Germinal center (tissue), 1 donor: Measurements from ENCODE around the gene BTG4.
A peak's percentile ranks its signal among the peaks of the same experiment; 100 is the strongest.

ENCODE experiments used
- DNase-seq: peaks from one replicate; pipeline ENCODE4 v3.0.0; 2012; ENCODE audit warnings: mixed read lengths, low spot score

BTG4 gene

DNA sequence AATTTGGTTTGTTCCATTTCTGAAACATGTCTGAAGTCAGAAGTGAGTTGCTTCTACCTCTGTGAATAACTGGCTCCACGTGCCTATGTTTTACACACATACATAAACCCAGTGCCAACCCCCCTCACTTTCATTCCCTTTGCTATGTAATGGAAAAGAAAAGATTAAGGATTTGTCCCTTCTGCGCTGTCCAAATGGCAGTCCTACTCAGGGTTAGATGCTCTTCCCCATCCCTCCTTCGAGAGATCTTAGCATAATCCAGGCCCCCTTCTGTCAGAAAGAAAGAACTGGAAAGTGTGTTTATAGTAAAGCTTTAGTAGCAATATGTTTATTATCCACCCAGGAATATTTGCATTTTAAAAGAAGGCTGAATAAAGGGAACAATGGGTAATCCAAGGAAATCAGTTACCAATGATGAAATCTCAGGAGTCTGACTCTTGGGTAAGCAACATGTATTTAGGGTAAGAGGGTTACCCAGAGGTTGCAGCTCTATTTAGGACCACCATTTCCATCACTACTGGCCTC, 25.2 kb upstream of the BTG4 start:
- no peak for DNase-seq

DNA sequence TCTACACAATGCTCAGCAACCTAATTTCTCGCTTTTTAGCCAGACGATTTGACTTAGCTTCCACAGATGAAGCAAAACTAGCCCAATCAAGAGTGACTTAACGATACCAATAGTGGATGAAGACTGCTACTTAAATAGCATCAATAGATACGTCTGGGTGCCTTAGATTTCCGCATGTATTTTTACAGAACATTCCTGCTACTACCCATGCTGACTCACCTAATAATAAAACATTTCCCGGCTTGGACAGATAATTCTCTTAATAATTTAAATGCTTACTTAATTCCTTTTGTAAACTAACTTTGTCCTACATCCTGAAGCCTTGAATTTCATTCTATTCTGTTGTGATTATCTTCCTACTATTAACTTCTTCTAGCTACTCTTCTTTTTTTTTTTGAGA, 23.1 kb upstream of the BTG4 start:
- no peak for DNase-seq

DNA sequence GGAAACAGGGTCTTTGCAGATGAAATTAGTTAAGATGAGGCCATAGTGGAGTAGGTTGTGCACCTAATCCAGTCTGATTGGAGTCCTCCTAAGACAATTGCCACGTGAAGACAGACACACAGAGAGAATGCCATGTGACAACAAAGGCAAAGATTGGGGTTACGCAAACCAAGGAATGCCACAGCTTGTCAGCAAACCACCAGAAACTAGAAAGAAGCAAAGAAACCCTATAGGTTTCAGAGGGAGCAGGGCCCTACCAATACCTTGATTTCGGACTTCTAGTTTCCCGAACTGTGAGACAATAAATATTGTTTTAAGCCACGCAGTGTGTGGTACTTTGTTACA, 20.2 kb upstream of the BTG4 start:
- no peak for DNase-seq

DNA sequence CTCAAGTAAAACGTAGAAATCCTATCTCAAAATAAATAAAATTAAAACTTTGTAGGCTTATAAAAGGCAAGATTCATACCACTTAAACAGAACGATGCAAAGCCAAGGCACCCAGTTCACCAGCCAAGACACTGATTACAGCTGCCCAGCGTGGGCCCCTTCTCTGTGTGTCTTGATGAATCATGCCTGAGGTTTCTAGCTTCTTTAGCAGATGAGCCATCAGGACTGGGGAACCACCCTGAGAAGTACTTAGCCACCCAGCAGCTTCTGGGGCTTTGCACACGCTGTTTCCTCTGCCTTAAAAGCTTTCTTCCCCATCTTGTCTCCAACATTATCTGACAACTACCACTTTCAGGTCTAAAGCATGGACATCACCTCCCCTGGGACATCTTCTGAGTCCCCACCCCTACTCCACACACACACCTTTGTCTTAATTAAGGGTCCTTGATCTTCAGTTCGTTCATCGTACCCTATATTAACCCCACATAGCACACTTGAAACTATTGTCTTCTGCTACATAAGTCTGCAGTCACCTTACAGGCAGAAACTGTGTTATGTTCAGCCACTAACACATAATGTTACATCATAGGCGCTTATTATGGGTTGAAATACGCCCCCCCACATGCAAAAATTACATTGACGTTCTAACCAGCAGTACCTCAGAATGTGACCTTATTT, 19.6 kb upstream of the BTG4 start:
- no peak for DNase-seq

DNA sequence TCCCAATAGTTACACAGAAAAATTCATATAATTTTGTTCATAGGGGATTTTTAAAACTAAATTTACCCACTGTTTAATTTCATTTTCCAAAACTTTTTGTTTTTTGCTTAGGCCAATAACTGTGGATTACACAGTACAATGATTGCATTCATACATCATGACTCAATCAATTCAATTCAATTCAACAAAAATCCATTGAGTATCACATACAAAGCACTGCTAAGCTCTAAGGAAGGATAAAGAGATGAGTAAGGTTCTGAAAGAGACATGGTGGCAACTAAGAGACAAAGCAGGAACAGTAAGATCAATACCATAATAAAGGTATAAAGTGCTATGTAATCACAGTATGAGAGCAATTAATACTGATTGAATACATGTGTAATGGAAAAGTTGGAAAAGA, 18.9 kb upstream of the BTG4 start:
- no peak for DNase-seq

DNA sequence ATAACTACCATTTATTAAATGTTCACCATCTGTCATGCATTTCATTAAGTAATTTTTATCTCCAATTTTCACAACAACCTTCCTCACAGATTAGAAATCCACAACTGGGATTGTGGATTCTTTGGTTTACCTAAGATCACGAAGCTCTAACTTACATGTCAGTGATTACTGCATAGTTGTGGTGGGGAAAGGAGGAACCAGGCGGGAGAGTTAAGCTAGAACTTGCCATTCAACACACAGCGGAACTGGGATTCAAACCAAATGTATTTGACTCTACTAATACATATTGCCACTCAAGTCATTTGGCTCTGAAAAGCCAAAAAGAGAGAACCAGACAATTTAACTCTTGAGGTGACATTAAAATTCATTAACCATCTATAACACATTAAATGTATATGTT, 17.9 kb upstream of the BTG4 start:
- no peak for DNase-seq

DNA sequence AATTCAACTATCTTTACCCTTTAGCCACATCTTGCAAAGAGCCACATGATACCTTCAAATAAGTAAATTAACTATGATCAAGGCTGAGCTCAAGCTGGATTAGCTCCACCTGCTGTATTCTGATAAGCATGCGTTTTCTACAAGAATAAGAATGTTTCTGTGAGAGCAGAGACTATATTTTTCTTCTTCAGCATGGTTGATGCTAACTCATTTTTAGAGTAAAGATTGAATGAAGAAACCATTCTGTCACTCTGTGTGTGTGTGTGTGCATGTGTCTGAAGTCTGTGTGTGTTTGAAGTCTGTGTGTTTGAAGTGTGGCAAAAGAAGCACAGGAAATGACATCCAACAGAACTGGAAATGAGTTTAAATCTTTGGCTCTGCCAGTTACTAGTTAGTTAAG, 16.4 kb upstream of the BTG4 start:
- no peak for DNase-seq

DNA sequence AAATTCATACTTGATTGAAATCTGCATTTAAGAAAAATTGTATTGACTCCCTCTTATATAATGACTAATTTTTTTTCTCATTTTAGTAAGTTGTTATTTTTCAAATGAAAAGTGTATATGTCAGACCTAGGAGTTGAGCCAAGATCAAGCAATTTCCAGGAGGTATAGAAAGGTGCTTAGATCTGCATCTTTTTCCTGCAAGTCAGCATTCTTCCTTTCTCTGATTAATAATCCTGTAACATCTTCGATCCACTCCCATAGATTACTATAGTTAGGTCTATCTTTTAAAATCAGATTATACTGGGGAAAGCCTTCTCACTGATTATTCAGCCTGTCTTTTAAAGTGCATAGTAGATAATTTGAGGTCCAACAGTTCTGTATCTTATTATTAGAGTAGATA, 15.1 kb upstream of the BTG4 start:
- DNase-seq, result no peak

DNA sequence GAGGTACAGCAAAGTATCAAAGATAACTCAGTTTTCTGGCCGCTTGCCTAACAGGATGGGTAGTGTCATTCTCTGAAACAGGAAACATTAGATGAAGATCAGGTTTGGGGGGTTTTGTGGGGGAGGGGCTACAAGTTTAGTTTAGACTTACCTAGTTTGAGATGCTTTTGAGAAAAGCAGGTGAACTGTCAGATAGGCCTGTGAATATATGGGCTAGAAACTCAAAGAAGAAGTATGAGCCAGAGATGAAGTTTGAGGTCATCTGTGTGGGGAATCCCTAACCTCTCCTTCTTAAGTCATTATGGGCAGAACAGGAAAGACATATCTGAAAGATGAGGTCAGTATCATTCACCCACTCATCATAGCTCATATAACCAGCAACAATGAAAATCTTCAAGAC, 14.3 kb upstream of the BTG4 start:
- DNase-seq, result no peak

DNA sequence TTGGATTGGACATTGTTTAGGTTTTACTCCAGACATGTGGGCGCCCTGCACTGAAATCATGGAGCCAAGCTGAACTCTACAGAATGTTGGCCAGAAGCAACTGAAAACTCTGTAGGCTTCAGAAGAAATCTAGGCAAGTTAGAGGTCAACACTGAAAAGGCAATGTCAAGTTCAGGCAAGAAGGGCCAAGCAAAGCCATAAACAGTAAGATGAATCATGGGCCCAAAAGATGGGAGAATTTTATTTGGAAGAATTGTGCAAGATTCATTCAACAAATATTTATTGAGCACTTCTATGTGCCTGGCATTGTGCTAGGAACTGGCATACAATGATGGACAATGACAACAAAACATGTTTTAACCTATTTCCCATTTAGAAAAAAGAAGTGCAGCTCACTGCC, 13.3 kb upstream of the BTG4 start:
- no peak for DNase-seq

DNA sequence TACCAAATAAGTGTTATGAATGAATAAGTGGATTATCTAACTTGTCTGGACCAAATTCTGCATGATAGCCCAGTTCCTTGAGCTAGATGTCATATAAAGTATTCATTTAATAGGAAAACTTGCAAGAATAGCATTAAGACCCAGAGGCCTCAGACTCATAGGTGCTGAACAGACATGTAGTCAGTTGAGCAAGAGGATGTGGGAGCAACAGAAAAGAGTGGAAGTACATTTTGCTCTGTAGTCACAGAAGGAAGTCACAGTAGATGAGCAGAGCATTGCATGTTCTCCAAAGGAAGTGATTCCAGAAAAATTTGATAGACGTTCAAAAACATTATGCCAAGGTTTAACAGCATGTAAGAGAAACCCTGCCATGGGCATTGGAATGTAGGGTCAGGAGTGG, 11.9 kb upstream of the BTG4 start:
- DNase-seq, result no peak

DNA sequence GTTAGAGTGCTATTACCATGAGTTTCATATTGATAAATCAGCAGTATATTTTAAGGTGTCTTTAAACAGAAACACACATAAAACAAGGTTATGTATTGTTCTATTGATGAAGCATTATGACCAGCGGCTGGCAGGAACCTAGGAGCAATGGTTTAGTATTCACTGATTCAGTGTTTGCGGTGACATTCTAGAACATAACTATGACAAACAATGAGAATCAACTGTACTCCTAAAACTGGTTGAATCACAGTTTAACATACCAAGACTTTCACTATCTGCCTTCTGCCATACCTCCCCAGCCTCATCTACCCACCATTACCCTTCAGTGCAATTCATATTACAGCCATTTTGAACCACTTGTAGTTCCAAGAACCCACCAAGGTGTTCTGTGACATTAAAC, 11.2 kb upstream of the BTG4 start:
- no peak for DNase-seq

DNA sequence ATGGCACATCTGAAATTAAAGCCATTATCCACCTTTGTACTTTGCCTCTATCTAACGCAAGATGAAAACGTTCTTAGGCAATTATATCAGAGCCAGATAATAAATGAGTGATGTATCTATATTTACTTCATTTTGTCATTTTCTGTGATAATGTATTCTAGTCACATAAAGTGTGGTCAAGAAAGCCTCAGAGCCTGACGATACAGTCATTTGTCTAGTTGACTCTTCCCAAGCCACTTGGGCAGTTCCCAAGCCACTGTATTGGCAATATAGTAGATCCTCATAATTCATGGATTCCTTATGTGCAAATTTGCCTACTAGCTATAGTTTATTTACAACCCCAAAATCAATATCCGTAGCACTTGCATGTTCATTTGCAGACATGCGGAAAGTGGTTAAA, 10.2 kb upstream of the BTG4 start:
- no peak for DNase-seq

DNA sequence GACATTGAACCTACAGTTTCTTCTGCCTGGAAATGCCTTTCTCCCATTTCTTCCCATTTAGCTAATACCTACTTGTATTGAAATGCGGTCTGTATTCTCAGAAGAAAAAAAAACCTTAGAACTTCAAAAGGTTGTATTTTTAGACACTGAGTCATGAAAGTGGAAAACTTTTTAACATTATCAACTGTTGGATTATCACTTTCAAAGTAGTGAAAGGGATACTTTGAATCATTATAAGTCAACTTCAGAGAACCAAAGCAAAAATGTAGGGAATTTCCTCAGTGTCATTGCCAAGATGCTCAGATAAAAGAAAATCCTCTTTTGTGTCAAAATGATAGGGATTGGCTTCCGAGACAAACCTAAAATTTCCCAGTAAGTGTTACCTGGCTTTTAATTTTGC, 8.9 kb upstream of the BTG4 start:
- DNase-seq, result no peak

DNA sequence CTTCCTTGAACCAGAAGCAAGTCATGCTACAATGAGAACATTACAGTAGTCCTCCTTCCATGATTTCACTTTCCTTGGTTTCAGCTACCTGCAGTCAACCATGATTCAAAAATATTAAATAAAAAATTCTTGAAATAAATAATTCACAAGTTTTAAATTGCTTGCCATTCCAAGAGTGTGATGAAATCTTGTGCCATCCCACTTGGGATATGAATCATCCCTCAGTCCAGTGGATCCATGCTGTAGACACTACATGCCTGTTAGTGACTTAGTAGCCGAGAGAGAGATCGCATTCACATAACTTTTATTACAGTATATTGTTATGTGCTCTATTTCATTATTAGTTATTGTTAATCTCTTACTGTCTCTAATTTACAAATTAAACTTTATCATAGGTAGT, 8.4 kb upstream of the BTG4 start:
- DNase-seq, result no peak

DNA sequence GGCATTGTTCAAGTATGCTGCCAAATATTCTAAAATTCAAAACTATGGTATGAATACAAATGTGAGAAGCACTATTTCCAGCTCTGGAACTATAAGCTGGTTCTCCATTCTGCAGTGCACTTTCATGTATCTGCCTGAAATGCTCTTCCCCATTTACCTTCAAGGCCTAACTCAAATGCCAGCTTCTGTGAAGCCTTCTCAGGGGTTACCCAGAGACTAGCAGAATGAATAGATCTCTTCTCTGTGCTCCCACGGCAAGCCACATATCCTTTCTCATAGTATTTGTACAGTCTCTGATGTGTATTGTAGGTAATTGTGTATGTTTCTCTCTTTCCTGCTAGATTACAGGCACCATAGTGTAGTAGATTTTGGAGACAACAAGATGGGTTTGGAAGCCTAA, 6.5 kb upstream of the BTG4 start:
- DNase-seq, result no peak

DNA sequence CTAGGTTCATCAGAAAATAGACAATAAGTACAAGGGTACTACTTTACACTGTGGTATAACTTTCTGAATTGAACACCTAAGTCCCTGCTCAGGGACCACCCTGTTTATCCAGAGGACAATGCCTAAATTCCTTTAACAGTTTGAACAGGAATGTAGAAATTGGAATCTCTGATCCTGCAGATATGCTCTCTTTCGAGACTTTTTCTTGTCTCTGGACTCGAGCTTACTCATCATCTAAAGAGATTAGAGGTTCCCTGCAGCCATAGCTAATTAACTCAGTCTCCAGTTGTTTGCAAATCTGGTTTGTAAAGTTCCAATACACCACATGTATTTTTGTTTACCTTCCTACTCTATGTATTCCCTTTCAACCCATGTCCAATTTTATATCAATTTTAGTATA, 3.4 kb upstream of the BTG4 start:
- no peak for DNase-seq

DNA sequence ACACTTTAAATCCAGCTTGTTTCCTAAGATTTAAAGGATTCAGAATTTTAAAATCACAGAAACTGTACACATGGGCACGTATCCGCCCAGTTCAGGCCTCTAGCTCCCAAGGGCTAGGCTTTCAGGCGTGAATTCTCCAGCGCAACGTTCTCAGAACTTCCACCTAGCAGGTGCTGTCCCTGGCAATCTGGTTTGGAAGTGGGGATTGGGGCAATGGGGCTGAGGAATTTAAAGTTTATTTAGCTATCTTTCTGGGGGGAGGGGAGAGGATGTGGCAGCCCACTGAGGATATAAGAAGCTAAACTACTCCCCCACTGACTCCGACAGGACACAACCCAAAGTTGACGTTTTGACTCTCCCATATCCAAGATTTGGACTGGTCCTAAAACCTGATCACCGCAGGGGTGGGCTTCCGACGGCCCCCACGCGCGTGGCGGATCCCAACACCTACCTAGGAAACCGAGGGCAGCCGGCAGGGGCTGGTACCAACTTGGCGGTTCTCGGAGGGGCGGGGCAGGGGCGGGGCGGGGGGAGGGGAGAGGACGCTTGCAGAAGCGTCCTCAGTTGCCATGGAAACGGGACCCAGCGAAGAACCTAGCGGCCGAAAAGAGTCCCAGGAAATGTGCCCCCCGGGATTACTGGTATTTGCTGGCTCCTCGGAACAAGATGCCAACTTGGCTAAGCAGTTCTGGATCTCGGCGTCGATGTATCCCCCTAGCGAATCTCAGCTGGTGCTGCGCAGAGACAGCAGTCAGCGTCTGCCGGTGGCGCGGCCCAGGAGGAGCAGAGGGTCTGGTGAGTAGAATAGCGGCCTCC, 2.2 kb upstream of the BTG4 start, which contains the start of gene HOATZ:
Gene HOATZ, plus strand, starts transcription at position 563 of the 816 bp plus-strand sequence. Its CDS starts 7 bp downstream, at position 570.
- peak; percentile 11 for DNase-seq

DNA sequence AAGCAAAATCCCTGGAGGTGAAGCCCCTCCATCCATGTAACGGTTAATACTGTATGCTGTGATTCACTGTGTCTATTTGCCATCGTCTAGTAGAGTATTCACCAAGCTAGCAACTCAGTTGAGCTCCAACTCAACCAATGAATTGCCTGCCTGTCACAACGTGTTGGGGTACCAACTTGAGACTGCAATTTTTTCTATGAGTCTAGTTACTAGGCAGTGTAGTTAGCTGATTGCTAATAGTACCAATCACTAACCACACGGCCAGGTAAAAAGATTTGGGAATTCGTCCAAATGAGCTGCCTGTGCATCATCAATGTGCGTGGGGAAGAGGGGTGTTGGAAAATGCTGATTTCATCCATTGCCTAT, 1.0 kb upstream of the BTG4 start:
- DNase-seq, result no peak

DNA sequence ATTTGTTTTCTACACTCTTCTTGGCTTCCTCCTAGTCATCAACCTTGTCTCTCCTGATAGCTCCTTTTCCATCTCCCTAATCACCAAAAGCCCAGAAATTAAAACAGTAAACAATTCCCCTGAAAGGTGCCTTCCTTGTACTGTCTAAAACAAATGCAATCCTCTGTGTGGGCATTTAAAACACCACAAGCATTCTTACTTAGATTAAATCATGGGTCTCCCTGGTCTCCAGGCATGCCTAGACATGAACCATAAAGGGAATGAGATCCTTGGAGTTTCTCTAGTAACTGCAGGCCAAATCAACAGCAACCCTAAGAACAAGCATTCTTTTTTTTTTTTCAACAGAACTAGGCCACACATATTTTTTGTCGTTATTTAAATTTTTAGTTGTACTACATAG, 1.9 kb downstream of the BTG4 start:
- no peak for DNase-seq

DNA sequence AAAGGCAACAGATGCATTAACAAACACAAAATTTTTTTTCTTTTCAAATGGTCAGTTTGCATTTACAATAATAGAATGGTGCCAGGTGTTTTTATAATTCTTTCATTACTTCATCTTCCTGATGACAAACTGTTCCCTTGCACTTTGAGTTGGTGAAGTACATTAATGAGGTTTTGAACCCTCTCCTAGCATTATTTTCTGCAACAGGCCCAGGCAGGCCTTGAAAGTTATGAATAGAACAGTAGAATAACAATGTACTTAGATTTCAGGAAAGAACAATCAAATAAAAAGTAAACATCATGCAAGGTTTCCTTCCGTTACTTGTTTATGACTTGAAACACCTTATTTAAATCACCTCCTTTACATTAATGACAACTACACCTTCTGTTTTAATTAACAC, 9.6 kb downstream of the BTG4 start:
- DNase-seq, result no peak

DNA sequence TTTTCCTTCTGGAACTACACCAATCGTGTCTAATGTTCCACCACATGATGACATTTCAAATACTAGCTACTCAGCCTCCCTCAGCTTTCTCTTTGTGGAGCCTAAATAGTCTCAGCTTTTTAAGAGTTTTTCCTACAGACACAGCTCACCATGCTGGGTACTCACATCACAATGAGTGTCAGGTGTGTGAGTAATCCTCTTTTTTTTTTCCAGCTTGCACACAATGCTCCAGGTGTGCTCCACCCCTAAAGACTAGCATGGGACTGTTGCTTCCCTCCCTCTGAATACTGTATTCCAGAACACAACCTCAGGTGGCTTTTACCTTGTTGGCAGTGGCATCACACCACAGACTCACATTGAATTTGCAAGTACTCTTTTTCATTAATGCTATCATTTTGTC, 11.7 kb downstream of the BTG4 start:
- DNase-seq, result no peak

DNA sequence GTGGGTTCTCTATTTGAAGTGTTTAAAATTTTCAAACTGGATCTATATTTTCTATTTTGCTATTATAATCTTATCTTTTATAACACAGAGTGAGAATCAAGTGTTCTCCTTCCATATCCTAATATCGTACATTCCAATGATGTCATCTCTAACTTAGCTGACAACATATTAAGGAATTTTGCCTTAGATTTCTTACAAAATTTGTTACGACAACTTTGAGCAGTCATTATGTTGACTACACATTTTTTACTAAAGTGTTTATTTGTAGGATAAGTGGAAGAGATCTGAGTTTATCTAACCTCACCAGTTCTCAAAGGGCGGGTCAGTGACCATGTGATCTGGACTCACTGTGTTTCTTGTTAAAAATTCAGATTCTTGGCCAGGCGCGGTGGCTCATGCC, 12.7 kb downstream of the BTG4 start:
- no peak for DNase-seq

DNA sequence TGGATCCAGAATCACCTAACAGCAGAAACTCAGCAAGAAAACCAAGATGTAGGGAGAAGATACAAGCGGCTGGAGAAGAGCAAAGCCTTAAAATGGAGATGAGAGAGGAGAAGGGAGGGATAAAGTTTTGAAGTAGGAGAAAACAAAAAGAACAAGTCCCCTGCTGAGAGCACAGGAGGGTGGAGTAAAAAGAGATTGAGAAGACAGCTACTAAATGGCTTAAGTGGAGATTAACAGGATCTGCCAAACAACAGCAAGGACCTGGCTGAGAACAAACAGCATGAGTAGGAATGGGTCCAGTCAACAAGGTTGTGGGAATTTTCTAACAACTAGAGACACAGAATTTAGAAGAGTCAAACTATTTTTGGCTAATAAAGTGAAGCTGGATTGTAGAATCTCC, 18.1 kb downstream of the BTG4 start:
- no peak for DNase-seq
